SU-DHL-6 (cell line): ENCODE data around the gene CRYGS.

Source experiments
- H2AFZ ChIP-seq: fragments of 200-600 bp; sonication (generic); 2 replicates; pipeline ENCODE4 v1.6.1; 2014; ENCODE audit warnings: low read depth, mild to moderate bottlenecking, moderate library complexity, mixed read lengths, antibody characterized with exemption, low read length; ENCODE audit not compliant: severe bottlenecking
- H3F3A ChIP-seq: fragments of 200-600 bp; shearing (Covaris generic); 2 replicates; pipeline ENCODE4 v1.6.0; 2016; ENCODE audit warnings: antibody characterized with exemption, mild to moderate bottlenecking; ENCODE audit not compliant: insufficient read depth
- H3K27ac ChIP-seq: fragments of 200-600 bp; sonication (generic); 2 replicates; pipeline ENCODE4 v1.5.1; 2016; ENCODE audit warnings: low read depth, mild to moderate bottlenecking, low read length, moderate library complexity, mixed read lengths
- H3K27me3 ChIP-seq: fragments of 200-600 bp; sonication (generic), shearing (Covaris generic); 2 replicates; pipeline ENCODE4 v1.6.0; 2014; ENCODE audit warnings: mild to moderate bottlenecking, low read length
- H3K36me3 ChIP-seq: fragments of 200-600 bp; sonication (generic); 2 replicates; pipeline ENCODE4 v1.6.1; 2014; ENCODE audit warnings: mild to moderate bottlenecking, low read length, mixed read lengths
- H3K4me2 ChIP-seq: fragments of 300-600, 200-600 bp; shearing (Covaris generic), sonication (generic); 2 replicates; pipeline ENCODE4 v1.6.0; 2014; ENCODE audit warnings: low read length, low read depth, mild to moderate bottlenecking; ENCODE audit not compliant: poor library complexity, severe bottlenecking
- H3K4me3 ChIP-seq: fragments of 200-600 bp; sonication (generic); 2 replicates; pipeline ENCODE4 v1.5.1; 2014; ENCODE audit warnings: antibody characterized with exemption, low read length, mild to moderate bottlenecking, mixed read lengths; ENCODE audit not compliant: insufficient read depth, poor library complexity, severe bottlenecking
- H3K79me2 ChIP-seq: fragments of 200-600 bp; sonication (generic); 2 replicates; pipeline ENCODE4 v1.6.1; 2014; ENCODE audit warnings: mild to moderate bottlenecking, low read length, moderate library complexity; ENCODE audit not compliant: insufficient read depth
- H3K9ac ChIP-seq: fragments of 200-600 bp; sonication (generic); 2 replicates; pipeline ENCODE4 v1.7.0; 2014; ENCODE audit warnings: mild to moderate bottlenecking, low read length
- H3K9me2 ChIP-seq: fragments of 200-600 bp; sonication (generic); replicated peaks from 2 replicates; pipeline ENCODE4 v1.6.1; 2014; ENCODE audit warnings: low read length; ENCODE audit not compliant: insufficient read depth
- H3K9me3 ChIP-seq: fragments of 200-600 bp; sonication (generic); 2 replicates; pipeline ENCODE4 v1.6.1; 2014; ENCODE audit warnings: low read length, mixed read lengths; ENCODE audit not compliant: insufficient read depth
- H4K20me1 ChIP-seq: fragments of 200-600 bp; sonication (generic); 2 replicates; pipeline ENCODE4 v1.6.1; 2014; ENCODE audit warnings: low read depth, mild to moderate bottlenecking, antibody characterized with exemption, low read length, moderate library complexity, mixed read lengths
- EZH2phosphoT487 ChIP-seq: fragments of 200-600 bp; sonication (generic), shearing (Covaris generic); conservative IDR thresholded peaks from 2 replicates; pipeline ENCODE4 v1.6.1; 2018; ENCODE audit warnings: mild to moderate bottlenecking, antibody characterized with exemption, low read length, moderate library complexity, mixed read lengths
- TF ChIP-seq, protein P1 (sequence below): fragments of 200-600 bp; sonication (generic); IDR thresholded peaks from one replicate; pipeline ENCODE4 v1.5.1; 2017; ENCODE audit warnings: antibody characterized with exemption, mild to moderate bottlenecking, low read length, moderate library complexity; ENCODE audit not compliant: insufficient read depth, poor library complexity, severe bottlenecking

The CRYGS gene

DNA sequence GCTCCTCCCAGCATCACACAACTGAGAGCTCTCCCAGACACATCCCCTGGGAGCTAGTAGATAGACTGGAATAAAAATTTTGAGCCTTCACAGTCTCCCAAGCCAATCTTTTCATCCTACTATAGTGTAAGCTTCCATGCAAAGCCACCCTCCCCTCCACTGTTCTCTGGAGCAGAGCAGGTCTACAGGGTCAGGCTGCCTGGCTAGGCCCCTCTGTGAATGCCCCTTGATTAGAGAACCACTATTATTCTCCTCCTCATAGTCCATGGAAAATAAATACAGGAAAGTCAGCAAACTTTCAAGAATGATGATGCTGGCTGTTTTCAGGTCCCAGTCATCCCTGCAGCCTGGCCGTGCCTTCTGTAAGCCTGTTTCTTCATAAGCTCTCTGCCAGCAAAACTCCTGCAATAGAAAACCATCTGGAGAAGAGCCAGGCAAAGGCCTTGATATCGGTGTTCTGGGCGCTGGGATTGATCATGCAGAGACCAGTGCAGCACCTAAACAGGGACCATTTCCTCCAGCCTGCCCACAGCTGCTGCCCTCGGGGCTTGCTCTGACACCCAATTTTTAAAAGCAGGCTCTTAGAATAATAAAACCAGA lies 51.7 kb downstream of the CRYGS start:
- TF ChIP-seq, protein P1, sequence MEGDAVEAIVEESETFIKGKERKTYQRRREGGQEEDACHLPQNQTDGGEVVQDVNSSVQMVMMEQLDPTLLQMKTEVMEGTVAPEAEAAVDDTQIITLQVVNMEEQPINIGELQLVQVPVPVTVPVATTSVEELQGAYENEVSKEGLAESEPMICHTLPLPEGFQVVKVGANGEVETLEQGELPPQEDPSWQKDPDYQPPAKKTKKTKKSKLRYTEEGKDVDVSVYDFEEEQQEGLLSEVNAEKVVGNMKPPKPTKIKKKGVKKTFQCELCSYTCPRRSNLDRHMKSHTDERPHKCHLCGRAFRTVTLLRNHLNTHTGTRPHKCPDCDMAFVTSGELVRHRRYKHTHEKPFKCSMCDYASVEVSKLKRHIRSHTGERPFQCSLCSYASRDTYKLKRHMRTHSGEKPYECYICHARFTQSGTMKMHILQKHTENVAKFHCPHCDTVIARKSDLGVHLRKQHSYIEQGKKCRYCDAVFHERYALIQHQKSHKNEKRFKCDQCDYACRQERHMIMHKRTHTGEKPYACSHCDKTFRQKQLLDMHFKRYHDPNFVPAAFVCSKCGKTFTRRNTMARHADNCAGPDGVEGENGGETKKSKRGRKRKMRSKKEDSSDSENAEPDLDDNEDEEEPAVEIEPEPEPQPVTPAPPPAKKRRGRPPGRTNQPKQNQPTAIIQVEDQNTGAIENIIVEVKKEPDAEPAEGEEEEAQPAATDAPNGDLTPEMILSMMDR = no peak
- no peak for TF ChIP-seq EZH2phosphoT487
- H3K9me3 ChIP-seq = no peaks in the 10 kb centered on the region
- H3K27ac ChIP-seq = no peak overlapping the region
- H3K27me3 ChIP-seq = 0 out of 2 replicates have a peak, but pooled peaks cover 5% of the 10 kb centered on the region
- no peaks in the 10 kb centered on the region for H3K9me2 ChIP-seq
- no peak overlapping the region for H3K9ac ChIP-seq
- no peaks in the 10 kb centered on the region for H3K79me2 ChIP-seq
- no peaks in the 10 kb centered on the region for H3F3A ChIP-seq
- no peak overlapping the region for H2AFZ ChIP-seq
- no peaks in the 10 kb centered on the region for H4K20me1 ChIP-seq
- no peak overlapping the region for H3K4me3 ChIP-seq
- H3K4me2 ChIP-seq = no peak overlapping the region
- no peaks in the 10 kb centered on the region for H3K36me3 ChIP-seq

DNA sequence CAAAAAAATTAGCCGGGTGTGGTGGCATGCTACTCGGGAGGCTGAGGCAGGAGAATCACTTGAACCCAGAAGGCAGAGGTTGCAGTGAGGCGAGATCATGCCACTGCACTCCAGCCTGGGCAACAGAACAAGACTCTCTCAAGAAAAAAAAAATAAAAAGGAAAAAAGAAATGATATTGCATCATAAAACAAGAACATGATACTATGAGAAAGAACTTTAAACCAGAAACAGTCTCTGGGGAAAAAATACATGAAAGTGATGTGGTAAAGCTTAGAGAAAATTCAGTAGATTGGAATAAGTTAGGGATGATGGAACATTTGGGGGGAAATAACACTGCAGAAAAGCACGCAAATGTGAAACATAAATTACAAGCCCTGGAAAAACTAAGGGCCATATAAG lies 54.7 kb downstream of the CRYGS start:
- no peaks in the 10 kb centered on the region for H3F3A ChIP-seq
- H3K4me3 ChIP-seq = no peak overlapping the region
- no peak overlapping the region for H3K4me2 ChIP-seq
- H2AFZ ChIP-seq = no peak overlapping the region
- H3K27ac ChIP-seq = no peak overlapping the region
- 0 out of 2 replicates have a peak, but pooled peaks cover 5% of the 10 kb centered on the region for H3K27me3 ChIP-seq
- no peaks in the 10 kb centered on the region for H4K20me1 ChIP-seq
- H3K9me3 ChIP-seq = no peaks in the 10 kb centered on the region
- no peaks in the 10 kb centered on the region for H3K9me2 ChIP-seq
- H3K9ac ChIP-seq = no peak overlapping the region
- no peaks in the 10 kb centered on the region for H3K79me2 ChIP-seq
- no peaks in the 10 kb centered on the region for H3K36me3 ChIP-seq
- TF ChIP-seq, protein P1 = no peak
- TF ChIP-seq EZH2phosphoT487 = no peak
